NCI-H1417 treated with DMSO at 0.1 percent for 48 hours (cell line): ENCODE data around the gene AIDA.
"Not testable (repeated sequence)": the region's sequence is repeated elsewhere in the genome, so short reads cannot be mapped to it uniquely, and the experiment has no call there.

Experiments used
- DNase-seq: peaks from one replicate; lab custom pipeline; 2025; lab: John Stamatoyannopoulos, UW

AIDA gene

GRCh38 chr1:222711319-222712252 is 705 bp downstream of the AIDA start:
- DNase-seq = no peak

- no peak for DNase-seq
Measured at GRCh38 chr1:222709700-222710153, 2.6 kb downstream of the AIDA start.

GRCh38 chr1:222706815-222707214 is 5.5 kb downstream of the AIDA start:
- DNase-seq = no peak

GRCh38 chr1:222704260-222704659 is 8.0 kb downstream of the AIDA start:
- no peak for DNase-seq

GRCh38 chr1:222702210-222702609 is 10.1 kb downstream of the AIDA start:
- DNase-seq = no peak

- no peak for DNase-seq
Measured at GRCh38 chr1:222697826-222698225, 14.5 kb downstream of the AIDA start.

GRCh38 chr1:222697203-222697602 is 15.1 kb downstream of the AIDA start:
- no peak for DNase-seq

- no peak for DNase-seq
Measured at GRCh38 chr1:222696741-222697140, 15.6 kb downstream of the AIDA start.

- DNase-seq = no peak
Measured at GRCh38 chr1:222694927-222695326, 17.4 kb downstream of the AIDA start.

GRCh38 chr1:222691016-222691415 is 21.3 kb downstream of the AIDA start:
- no peak for DNase-seq

- DNase-seq = no peak
Measured at GRCh38 chr1:222680080-222680479, 32.2 kb downstream of the AIDA start.

GRCh38 chr1:222670110-222670509 is 42.2 kb downstream of the AIDA start:
- DNase-seq = no peak

- not testable (repeated sequence) for DNase-seq
Measured at GRCh38 chr1:222669107-222669506, 43.2 kb downstream of the AIDA start.

GRCh38 chr1:222668184-222668583 is 44.1 kb downstream of the AIDA start:
- DNase-seq = not testable (repeated sequence)

GRCh38 chr1:222665964-222666363 is 46.3 kb downstream of the AIDA start:
- no peak for DNase-seq

GRCh38 chr1:222663431-222663934 is 48.8 kb downstream of the AIDA start:
- no peak for DNase-seq

GRCh38 chr1:222657899-222658298 is 54.4 kb downstream of the AIDA start:
- no peak for DNase-seq

- no peak for DNase-seq
Measured at GRCh38 chr1:222656391-222657155, 55.7 kb downstream of the AIDA start.

GRCh38 chr1:222654849-222655248 is 57.4 kb downstream of the AIDA start:
- DNase-seq = no peak

- DNase-seq = no peak
Measured at GRCh38 chr1:222653178-222653827, 59.0 kb downstream of the AIDA start.

- DNase-seq = no peak
Measured at GRCh38 chr1:222652676-222653075, 59.6 kb downstream of the AIDA start.

- DNase-seq = no peak
Measured at GRCh38 chr1:222644636-222644980, 67.7 kb downstream of the AIDA start.
